Measurements from ENCODE around the gene RTN4RL2. TPM values are rescaled to one million over a fixed set of nuclear protein-coding genes. Genes with fewer than 3 reads are reported as not detected.
A peak's percentile ranks its signal among the peaks of the same experiment; 100 is the strongest.

RTN4RL2 gene
- total RNA-seq, 1 donor from 2014 or later, result 0.62 TPM

- peak overlapping the region; percentile 3 for H3K27ac Mint-ChIP-seq (ENCODE audit: unreplicated experiment)
- H3K4me1 Mint-ChIP-seq (ENCODE audit: unreplicated experiment), result peaks cover 18% of the 10 kb centered on the region
- H3K36me3 Mint-ChIP-seq (ENCODE audit: low read depth, unreplicated experiment), result no peaks in the 10 kb centered on the region
- peak overlapping the region; percentile 73 for H3K4me3 Mint-ChIP-seq (ENCODE audit: unreplicated experiment)
- no peaks in the 10 kb centered on the region for H3K9me3 Mint-ChIP-seq (ENCODE audit: unreplicated experiment)
- peak; percentile 61 for DNase-seq (ENCODE audit: low spot score)
- peak; percentile 84 for TF ChIP-seq CTCF (IDR thresholded peaks at IDR 0.05; ENCODE audit: unreplicated experiment)
- H3K27me3 Mint-ChIP-seq (ENCODE audit: unreplicated experiment), result peaks cover 35% of the 10 kb centered on the region
Observed at GRCh38 chr11:57458410-57459163, 1.7 kb upstream of the RTN4RL2 start.

GRCh38 chr11:57459164-57460021 is 935 bp upstream of the RTN4RL2 start:
- peak overlapping the region; percentile 88 for H3K4me3 Mint-ChIP-seq (ENCODE audit: unreplicated experiment)
- H3K27me3 Mint-ChIP-seq (ENCODE audit: unreplicated experiment), result peaks cover 38% of the 10 kb centered on the region
- no peak for TF ChIP-seq CTCF (IDR thresholded peaks at IDR 0.05; ENCODE audit: unreplicated experiment)
- peak; percentile 26 for DNase-seq (ENCODE audit: low spot score)
- H3K4me1 Mint-ChIP-seq (ENCODE audit: unreplicated experiment), result peaks cover 21% of the 10 kb centered on the region
- H3K9me3 Mint-ChIP-seq (ENCODE audit: unreplicated experiment), result no peaks in the 10 kb centered on the region
- H3K27ac Mint-ChIP-seq (ENCODE audit: unreplicated experiment), result peak overlapping the region; percentile 3
- no peaks in the 10 kb centered on the region for H3K36me3 Mint-ChIP-seq (ENCODE audit: low read depth, unreplicated experiment)

GRCh38 chr11:57460758-57461749 is 726 bp downstream of the RTN4RL2 start:
- Mint-ChIP-seq H3K36me3 (ENCODE audit: low read depth, unreplicated experiment) (no peaks in the 10 kb centered on the region), H3K4me1 (ENCODE audit: unreplicated experiment) (peaks cover 21% of the 10 kb centered on the region), H3K9me3 (ENCODE audit: unreplicated experiment) (no peaks in the 10 kb centered on the region), H3K27me3 (ENCODE audit: unreplicated experiment) (peaks cover 37% of the 10 kb centered on the region), H3K4me3 (ENCODE audit: unreplicated experiment) (peak overlapping the region; percentile 63), H3K27ac (ENCODE audit: unreplicated experiment) (no peak overlapping the region)
- no peak for DNase-seq (ENCODE audit: low spot score)
- TF ChIP-seq CTCF (IDR thresholded peaks at IDR 0.05; ENCODE audit: unreplicated experiment), result no peak

- H3K4me3 Mint-ChIP-seq (ENCODE audit: unreplicated experiment), result no peak overlapping the region
- no peak for TF ChIP-seq CTCF (IDR thresholded peaks at IDR 0.05; ENCODE audit: unreplicated experiment)
- H3K9me3 Mint-ChIP-seq (ENCODE audit: unreplicated experiment), result no peaks in the 10 kb centered on the region
- H3K4me1 Mint-ChIP-seq (ENCODE audit: unreplicated experiment), result peaks cover 19% of the 10 kb centered on the region
- peaks cover 35% of the 10 kb centered on the region for H3K27me3 Mint-ChIP-seq (ENCODE audit: unreplicated experiment)
- DNase-seq (ENCODE audit: low spot score), result no peak
- no peaks in the 10 kb centered on the region for H3K36me3 Mint-ChIP-seq (ENCODE audit: low read depth, unreplicated experiment)
- H3K27ac Mint-ChIP-seq (ENCODE audit: unreplicated experiment), result no peak overlapping the region
Observed at GRCh38 chr11:57461841-57462489, 1.6 kb downstream of the RTN4RL2 start.
